Mesodermal cell (in vitro differentiated cells): Measurements from ENCODE around the gene MSH5.

Experiments
- H3K27ac ChIP-seq: 2 replicates; pipeline ENCODE4 v1.7.0; 2013; ENCODE audit warnings: mild to moderate bottlenecking, low read depth, low read length, moderate library complexity; ENCODE audit not compliant: severe bottlenecking
- H3K36me3 ChIP-seq: 2 replicates; pipeline ENCODE4 v1.7.1; 2013; ENCODE audit warnings: mild to moderate bottlenecking, low read length, moderate library complexity; ENCODE audit not compliant: control insufficient read depth, insufficient read depth
- H3K4me1 ChIP-seq: one replicate; pipeline ENCODE4 v1.7.1; 2013; ENCODE audit warnings: mild to moderate bottlenecking, low read length; ENCODE audit not compliant: insufficient read depth, control insufficient read depth, poor library complexity, severe bottlenecking
- H3K4me3 ChIP-seq: 2 replicates; pipeline ENCODE4 v1.7.0; 2013; ENCODE audit warnings: low read length, control low read depth, mild to moderate bottlenecking; ENCODE audit not compliant: insufficient read depth, poor library complexity, severe bottlenecking; ENCODE audit errors: extremely low read depth
- H3K9me3 ChIP-seq: 2 replicates; pipeline ENCODE4 v1.7.1; 2013; ENCODE audit warnings: mild to moderate bottlenecking, low read length, moderate library complexity; ENCODE audit not compliant: control insufficient read depth
- WGBS, 2 experiments: methylation state at CpG; one replicate each; pipeline ENCODE4 v1.1.5; 2013; ENCODE audit warnings: missing lambda C conversion rate in 2 of 2; ENCODE audit not compliant: insufficient coverage in 2 of 2; 5-methylcytosine and 5-hydroxymethylcytosine counted together

Gene MSH5

GRCh38 chr6:31762356-31762755 is 22.6 kb downstream of the MSH5 start, which contains the start of gene SAPCD1:
TSS of gene SAPCD1 (plus strand) at chr6:31762656. CDS start at chr6:31763055, 399 bp downstream.
- H3K4me3 ChIP-seq, result no peak within 1 kb of the TSS
- H3K9me3 ChIP-seq, result no peaks in the 10 kb centered on the region
- H3K27ac ChIP-seq, result peak within 1 kb of the TSS; percentile 87
- H3K4me1 ChIP-seq, result peaks cover 18% of the 10 kb centered on the region
- 78 to 83% methylated on average over 1 to 2 of the region's 4 CpGs for WGBS, 2 experiments
- peaks cover 30% of the 10 kb centered on the region for H3K36me3 ChIP-seq

- 75 to 83% methylated on average over 7 of the region's 8 CpGs for WGBS, 2 experiments
- Histone ChIP-seq H3K4me3 (no peak overlapping the region), H3K9me3 (no peaks in the 10 kb centered on the region), H3K36me3 (peaks cover 30% of the 10 kb centered on the region), H3K4me1 (peaks cover 18% of the 10 kb centered on the region), H3K27ac (peak overlapping the region; percentile 87)
Observed at GRCh38 chr6:31762878-31763618, 23.2 kb downstream of the MSH5 start.

DNA sequence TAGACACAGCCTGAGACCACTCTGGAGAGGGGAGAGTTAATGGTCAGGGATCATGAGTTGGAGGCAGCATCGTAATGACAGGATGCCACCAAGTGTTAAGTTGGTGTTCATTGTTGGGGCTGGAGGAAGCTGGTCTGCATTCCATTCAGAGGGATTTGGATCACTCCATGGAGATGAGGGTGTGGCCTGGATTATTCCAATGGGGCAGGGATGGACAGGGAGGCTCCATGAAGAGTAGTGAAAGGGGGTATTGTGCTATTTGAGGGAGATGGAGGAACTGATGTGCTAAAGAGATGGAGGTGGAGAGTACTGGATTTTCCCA is 23.8 kb downstream of the MSH5 start:
- peak overlapping the region; percentile 87 for H3K27ac ChIP-seq

DNA sequence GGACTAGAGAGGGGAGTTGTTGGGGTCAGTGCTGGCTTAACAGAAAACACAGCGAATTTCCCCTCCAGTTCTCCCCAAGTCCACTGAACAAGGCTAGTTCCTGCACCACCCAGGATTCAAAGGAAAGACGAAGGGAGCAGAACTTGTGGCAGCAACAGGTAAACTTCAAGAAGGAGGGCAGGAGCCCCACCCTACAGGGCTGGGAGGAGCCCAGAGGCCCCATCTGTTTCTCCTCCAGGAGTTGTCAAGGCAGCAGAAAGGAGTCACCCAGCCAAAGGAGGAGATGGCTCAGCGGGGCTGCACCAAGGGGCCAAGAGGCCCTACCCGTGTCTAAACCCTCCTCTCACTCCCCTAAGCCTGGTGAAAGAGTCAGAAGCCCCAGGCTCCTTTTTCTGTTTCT is 24.4 kb downstream of the MSH5 start:
- Histone ChIP-seq H3K36me3 (peaks cover 30% of the 10 kb centered on the region), H3K4me1 (peaks cover 18% of the 10 kb centered on the region), H3K27ac (peak overlapping the region; percentile 29), H3K9me3 (no peaks in the 10 kb centered on the region), H3K4me3 (no peak overlapping the region)
- 95 to 100% methylated on average over 1 to 2 of the region's 4 CpGs for WGBS, 2 experiments

More for the DNA sequence above, 23.8 kb downstream of the MSH5 start:
- H3K4me3 ChIP-seq, result no peak overlapping the region
- WGBS, 2 experiments, result 5 to 10% methylated on average over 1 of the region's 1 CpG
- peaks cover 18% of the 10 kb centered on the region for H3K4me1 ChIP-seq
- no peaks in the 10 kb centered on the region for H3K9me3 ChIP-seq
- peaks cover 30% of the 10 kb centered on the region for H3K36me3 ChIP-seq

GRCh38 chr6:31765559-31765909 is 25.7 kb downstream of the MSH5 start:
- no peak overlapping the region for H3K4me3 ChIP-seq
- no peaks in the 10 kb centered on the region for H3K9me3 ChIP-seq
- WGBS, 2 experiments, result 97% methylated on average over 7 of the region's 9 CpGs; no CpG with 5 or more reads in 1 of the 2 experiments
- H3K36me3 ChIP-seq, result peaks cover 22% of the 10 kb centered on the region
- no peak overlapping the region for H3K27ac ChIP-seq
- peaks cover 18% of the 10 kb centered on the region for H3K4me1 ChIP-seq

- WGBS, 2 experiments, result 76 to 82% methylated on average over 36 of the region's 42 CpGs
- Histone ChIP-seq H3K4me1 (peaks cover 18% of the 10 kb centered on the region), H3K9me3 (no peaks in the 10 kb centered on the region), H3K36me3 (peaks cover 16% of the 10 kb centered on the region), H3K27ac (no peak overlapping the region), H3K4me3 (no peak overlapping the region)
Observed at GRCh38 chr6:31765910-31766794, 26.3 kb downstream of the MSH5 start.

GRCh38 chr6:31767096-31767645 is 27.4 kb downstream of the MSH5 start:
- Histone ChIP-seq H3K36me3 (peaks cover 6% of the 10 kb centered on the region), H3K27ac (no peak overlapping the region), H3K9me3 (no peaks in the 10 kb centered on the region), H3K4me1 (peaks cover 18% of the 10 kb centered on the region), H3K4me3 (no peak overlapping the region)
- 88 to 93% methylated on average over 6 of the region's 6 CpGs for WGBS, 2 experiments

GRCh38 chr6:31768363-31769257 is 28.8 kb downstream of the MSH5 start:
- no peak overlapping the region for H3K4me3 ChIP-seq

DNA sequence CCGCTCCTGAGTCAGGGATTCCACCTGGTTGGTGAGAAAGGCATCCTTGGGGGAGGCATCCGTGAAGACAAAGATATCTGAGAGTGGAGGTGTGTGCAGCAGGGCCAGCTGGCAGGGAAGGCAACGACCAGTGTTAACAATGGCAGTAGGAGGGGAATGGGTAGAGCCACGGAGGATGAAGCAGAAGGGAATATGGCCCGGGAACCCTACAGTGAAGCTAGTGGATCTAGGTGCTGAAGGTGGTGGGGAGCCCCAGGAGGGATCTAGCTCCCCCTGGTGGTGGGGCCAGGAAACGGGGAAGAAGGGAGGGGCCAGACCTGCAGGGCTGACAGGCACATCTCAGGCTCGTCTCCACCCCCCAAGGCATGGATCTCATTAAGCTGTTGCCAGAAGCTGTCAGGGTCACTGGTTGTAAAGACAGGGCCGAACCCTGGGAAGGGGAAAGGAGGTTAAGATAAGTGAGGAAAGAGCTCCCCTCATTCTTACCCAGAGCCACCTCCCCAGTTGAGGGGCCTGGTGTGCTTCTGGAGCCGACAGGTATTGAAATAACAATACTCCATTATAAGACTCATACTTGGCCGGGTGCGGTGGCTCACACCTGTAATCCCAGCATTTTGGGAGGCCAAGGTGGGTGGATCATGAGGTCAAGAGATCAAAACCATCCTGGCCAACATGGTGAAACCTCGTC is 30.0 kb downstream of the MSH5 start:
- Histone ChIP-seq H3K4me3 (no peak overlapping the region), H3K36me3 (no peaks in the 10 kb centered on the region), H3K4me1 (no peaks in the 10 kb centered on the region), H3K9me3 (no peaks in the 10 kb centered on the region), H3K27ac (no peak overlapping the region)
- 71 to 84% methylated on average over 7 to 8 of the region's 12 CpGs for WGBS, 2 experiments

More at GRCh38 chr6:31768363-31769257, 28.8 kb downstream of the MSH5 start:
- no peak overlapping the region for H3K27ac ChIP-seq
- H3K9me3 ChIP-seq, result no peaks in the 10 kb centered on the region
- H3K4me1 ChIP-seq, result peaks cover 7% of the 10 kb centered on the region
- H3K36me3 ChIP-seq, result no peaks in the 10 kb centered on the region
- WGBS, 2 experiments, result 94 to 98% methylated on average over 17 to 18 of the region's 18 CpGs
